Osteoblast (primary cell): ENCODE results near the gene ATP10A. TPM values are rescaled to one million over a fixed set of nuclear protein-coding genes. Genes with fewer than 3 reads are reported as not detected.

ENCODE experiments used
- DNase-seq: peaks from one replicate; pipeline ENCODE4 v3.0.0; 2011; ENCODE audit warnings: low spot score, mixed read lengths; ENCODE audit not compliant: insufficient read length; ENCODE audit errors: missing footprints
- H2AFZ ChIP-seq: 2 replicates; pipeline ENCODE4 v1.6.0; 2011; ENCODE audit warnings: mild to moderate bottlenecking, low read length
- H3K27ac ChIP-seq: 2 replicates; pipeline ENCODE4 v1.5.1; 2011; ENCODE audit warnings: mild to moderate bottlenecking, low read depth, low read length, moderate library complexity
- H3K27me3 ChIP-seq: 2 replicates; pipeline ENCODE4 v1.6.0; 2012; ENCODE audit warnings: mild to moderate bottlenecking, control low read depth, inconsistent platforms, low read length, moderate library complexity; ENCODE audit not compliant: insufficient read depth
- H3K36me3 ChIP-seq: 2 replicates; pipeline ENCODE4 v1.5.1; 2011; ENCODE audit warnings: mild to moderate bottlenecking, low read length, control low read depth, moderate library complexity; ENCODE audit not compliant: insufficient read depth
- H3K4me1 ChIP-seq: 2 replicates; pipeline ENCODE4 v1.5.1; 2011; ENCODE audit warnings: mild to moderate bottlenecking, low read length, control low read depth, moderate library complexity; ENCODE audit not compliant: insufficient read depth
- H3K4me2 ChIP-seq: 2 replicates; pipeline ENCODE4 v1.6.0; 2011; ENCODE audit warnings: mild to moderate bottlenecking, low read length; ENCODE audit not compliant: insufficient read depth
- H3K4me3 ChIP-seq: fragments of 200-600 bp; sonication (generic); 3 replicates; pipeline ENCODE4 v1.5.1; 2012; ENCODE audit warnings: mild to moderate bottlenecking, low read length, inconsistent platforms; ENCODE audit not compliant: insufficient read depth
- H3K79me2 ChIP-seq: 2 replicates; pipeline ENCODE4 v1.6.0; 2012; ENCODE audit warnings: mild to moderate bottlenecking, low read length, control low read depth, inconsistent platforms; ENCODE audit not compliant: insufficient read depth
- H3K9me3 ChIP-seq: 2 replicates; pipeline ENCODE4 v1.5.1; 2011; ENCODE audit warnings: low read depth, low read length, control low read depth
- H4K20me1 ChIP-seq: 2 replicates; pipeline ENCODE4 v1.6.0; 2012; ENCODE audit warnings: mild to moderate bottlenecking, low read length, control low read depth; ENCODE audit not compliant: insufficient read depth
- total RNA-seq: library from RNA; depleted of rRNA; stranded (reverse); fragments of >200 nt; gene quantifications from 2 replicates; pipeline ENCODE4 v1.2.3, GENCODE V29; 2012
- TF ChIP-seq, protein P1 (sequence below): IDR thresholded peaks from 2 replicates; pipeline ENCODE4 v1.5.1; 2011; ENCODE audit warnings: mild to moderate bottlenecking, low read depth, low read length, moderate library complexity; ENCODE audit errors: extremely low read depth

Gene ATP10A
- total RNA-seq, 1 donor, result 32.9 TPM

DNA sequence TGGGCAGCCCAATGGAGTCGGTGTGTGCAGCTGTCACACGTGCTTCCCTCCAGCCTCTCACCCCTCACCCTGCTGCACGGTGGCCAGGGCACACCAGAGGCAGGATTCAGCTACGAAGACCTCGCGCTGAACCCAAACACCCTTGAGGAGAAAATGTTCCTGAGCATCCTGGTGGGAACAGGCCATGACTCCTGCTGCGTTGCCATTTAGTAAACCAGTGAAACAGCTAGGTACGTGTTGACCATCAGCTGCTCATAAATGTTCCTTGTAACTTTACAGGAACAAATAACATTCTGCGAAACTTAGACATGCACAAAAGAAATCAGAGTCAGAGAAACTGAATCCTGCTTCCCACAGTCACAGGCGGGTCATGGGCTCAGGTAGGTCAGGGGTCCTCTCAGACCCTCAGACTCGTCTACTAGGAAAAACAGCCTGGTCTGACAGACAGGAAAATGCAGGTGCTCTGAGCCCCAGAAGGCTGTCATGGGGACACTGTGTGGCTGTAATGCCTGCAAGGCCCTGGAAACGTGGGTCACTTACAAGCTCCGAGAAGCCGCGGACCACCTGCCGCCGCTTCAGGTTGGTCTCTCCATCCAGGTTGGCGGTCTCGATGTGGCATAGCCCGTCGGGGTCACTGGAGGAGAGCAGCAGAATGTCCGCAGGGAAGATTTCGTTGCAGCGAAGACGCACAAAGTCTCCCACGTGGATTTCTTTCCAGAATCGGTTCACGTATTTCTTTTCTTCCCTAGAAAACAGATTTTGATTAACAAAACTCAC lies 82.5 kb downstream of the ATP10A start:
- peaks cover 8% of the 10 kb centered on the region for H3K36me3 ChIP-seq
- H3K79me2 ChIP-seq, result peaks cover 7% of the 10 kb centered on the region
- peaks cover 26% of the 10 kb centered on the region for H3K4me1 ChIP-seq

GRCh38 chr15:25778161-25778560 lies 85.0 kb downstream of the ATP10A start:
- Histone ChIP-seq H3K27ac (no peak overlapping the region), H3K9me3 (no peaks in the 10 kb centered on the region)

More for the DNA sequence above, 82.5 kb downstream of the ATP10A start:
- no peaks in the 10 kb centered on the region for H3K27me3 ChIP-seq
- no peak overlapping the region for H3K4me2 ChIP-seq
- no peak overlapping the region for H3K27ac ChIP-seq
- no peak overlapping the region for H2AFZ ChIP-seq
- TF ChIP-seq, protein P1, sequence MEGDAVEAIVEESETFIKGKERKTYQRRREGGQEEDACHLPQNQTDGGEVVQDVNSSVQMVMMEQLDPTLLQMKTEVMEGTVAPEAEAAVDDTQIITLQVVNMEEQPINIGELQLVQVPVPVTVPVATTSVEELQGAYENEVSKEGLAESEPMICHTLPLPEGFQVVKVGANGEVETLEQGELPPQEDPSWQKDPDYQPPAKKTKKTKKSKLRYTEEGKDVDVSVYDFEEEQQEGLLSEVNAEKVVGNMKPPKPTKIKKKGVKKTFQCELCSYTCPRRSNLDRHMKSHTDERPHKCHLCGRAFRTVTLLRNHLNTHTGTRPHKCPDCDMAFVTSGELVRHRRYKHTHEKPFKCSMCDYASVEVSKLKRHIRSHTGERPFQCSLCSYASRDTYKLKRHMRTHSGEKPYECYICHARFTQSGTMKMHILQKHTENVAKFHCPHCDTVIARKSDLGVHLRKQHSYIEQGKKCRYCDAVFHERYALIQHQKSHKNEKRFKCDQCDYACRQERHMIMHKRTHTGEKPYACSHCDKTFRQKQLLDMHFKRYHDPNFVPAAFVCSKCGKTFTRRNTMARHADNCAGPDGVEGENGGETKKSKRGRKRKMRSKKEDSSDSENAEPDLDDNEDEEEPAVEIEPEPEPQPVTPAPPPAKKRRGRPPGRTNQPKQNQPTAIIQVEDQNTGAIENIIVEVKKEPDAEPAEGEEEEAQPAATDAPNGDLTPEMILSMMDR, result no peak
- no peaks in the 10 kb centered on the region for H4K20me1 ChIP-seq
- H3K9me3 ChIP-seq, result no peaks in the 10 kb centered on the region
- no peak overlapping the region for H3K4me3 ChIP-seq
- DNase-seq, result peak; percentile 62

DNA sequence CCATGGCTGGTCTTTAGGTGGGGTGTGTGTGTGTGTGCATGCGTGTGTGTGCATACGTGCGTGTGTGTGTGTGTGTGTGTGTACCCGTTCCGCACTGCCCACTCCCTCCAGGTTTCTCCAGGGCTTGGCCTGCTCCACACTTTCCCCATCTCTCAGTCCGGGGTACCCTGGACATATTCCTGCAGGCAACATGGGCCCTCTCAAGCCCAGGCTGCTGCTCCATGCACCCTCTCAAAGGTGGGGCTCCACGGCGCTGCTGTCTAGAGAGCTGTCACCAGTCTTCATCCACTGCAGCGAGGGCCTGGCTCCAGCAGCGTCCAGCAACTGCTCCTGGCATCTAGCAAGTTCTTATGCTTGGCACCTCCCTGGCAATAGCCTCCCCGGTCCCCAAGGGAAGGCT lies 86.1 kb downstream of the ATP10A start:
- Histone ChIP-seq H3K36me3 (peaks cover 8% of the 10 kb centered on the region), H3K9me3 (no peaks in the 10 kb centered on the region), H3K79me2 (peaks cover 20% of the 10 kb centered on the region), H3K27me3 (no peaks in the 10 kb centered on the region), H3K4me2 (no peak overlapping the region), H3K4me3 (no peak overlapping the region), H4K20me1 (peaks cover 3% of the 10 kb centered on the region), H3K4me1 (peaks cover 16% of the 10 kb centered on the region), H3K27ac (no peak overlapping the region), H2AFZ (no peak overlapping the region)
- no peak for DNase-seq
- TF ChIP-seq, protein P1, result no peak

More at GRCh38 chr15:25778161-25778560, 85.0 kb downstream of the ATP10A start:
- Histone ChIP-seq H3K36me3 (peaks cover 8% of the 10 kb centered on the region), H2AFZ (no peak overlapping the region), H3K4me3 (no peak overlapping the region), H3K27me3 (no peaks in the 10 kb centered on the region), H3K4me2 (no peak overlapping the region), H3K4me1 (peaks cover 16% of the 10 kb centered on the region), H4K20me1 (peaks cover 3% of the 10 kb centered on the region), H3K79me2 (peaks cover 9% of the 10 kb centered on the region)
- TF ChIP-seq, protein P1, result no peak
- peak; percentile 42 for DNase-seq

DNA sequence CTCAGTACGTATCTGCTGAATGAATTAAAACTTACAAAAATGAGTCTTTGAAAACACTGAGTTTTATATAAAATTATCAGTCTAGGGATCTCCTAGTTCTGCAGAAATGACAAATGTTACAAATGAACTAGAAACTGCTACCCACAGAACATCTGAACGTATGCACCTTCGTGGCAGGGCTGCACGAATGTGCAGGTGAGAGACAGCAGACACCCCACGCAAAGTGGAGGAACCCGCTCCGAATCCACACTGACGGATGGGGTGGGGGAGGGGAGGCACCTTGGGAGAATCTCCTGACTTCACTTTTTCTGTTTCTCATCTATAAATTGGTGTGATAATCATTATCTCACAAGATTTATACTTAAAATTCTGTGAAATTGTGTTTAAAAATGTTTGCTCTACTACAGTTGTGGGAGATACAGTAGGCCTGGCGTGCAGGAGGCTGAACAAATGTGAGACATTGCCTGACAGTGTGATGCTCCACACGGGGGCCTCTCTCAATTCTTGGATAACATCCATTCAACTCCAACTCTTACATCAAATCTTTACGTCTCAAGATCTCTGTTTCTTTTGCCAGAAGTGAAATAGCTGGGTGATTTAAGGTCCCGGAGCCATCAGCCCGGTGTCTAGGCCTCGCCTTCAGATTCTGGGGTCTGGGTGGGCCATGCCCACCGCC lies 86.9 kb downstream of the ATP10A start:
- H3K4me1 ChIP-seq, result peaks cover 20% of the 10 kb centered on the region
- H3K4me3 ChIP-seq, result peak overlapping the region; percentile 4
- H3K9me3 ChIP-seq, result no peaks in the 10 kb centered on the region
- H3K79me2 ChIP-seq, result peaks cover 20% of the 10 kb centered on the region
- DNase-seq, result peak; percentile 84
- no peak overlapping the region for H2AFZ ChIP-seq
- H3K4me2 ChIP-seq, result peak overlapping the region; percentile 80
- H3K27me3 ChIP-seq, result no peaks in the 10 kb centered on the region
- H3K27ac ChIP-seq, result peak overlapping the region; percentile 86
- peaks cover 8% of the 10 kb centered on the region for H3K36me3 ChIP-seq
- TF ChIP-seq, protein P1, result no peak
- peaks cover 3% of the 10 kb centered on the region for H4K20me1 ChIP-seq
